Adrenal gland (tissue), 5 donors: ENCODE data around the gene E2F7.

ENCODE experiments used
- POLR2A ChIP-seq, 2 donors: fragments of 450-650 bp; IDR thresholded peaks; one replicate each; pipeline ENCODE4 v1.6.1; 2017; ENCODE audit warnings: antibody characterized with exemption in 2 of 2, mild to moderate bottlenecking in 2 of 2, moderate library complexity in 1 of 2
- TF ChIP-seq, protein P1 (sequence below), 6 experiments: fragments of 450-650 bp in 4 of 6; fragments of 200-600 bp in 2 of 6; sonication (generic) in 1 of 6; IDR thresholded peaks; 1 replicate in 5 of 6; 2 replicates in 1 of 6; pipeline versions ENCODE4 v1.5.1 to v1.8.0; 2016 to 2021; ENCODE audit warnings: antibody characterized with exemption in 6 of 6, mild to moderate bottlenecking in 2 of 6, moderate library complexity in 1 of 6
- donor health status: DM: no; HTN: no; CAD: no.

DNA sequence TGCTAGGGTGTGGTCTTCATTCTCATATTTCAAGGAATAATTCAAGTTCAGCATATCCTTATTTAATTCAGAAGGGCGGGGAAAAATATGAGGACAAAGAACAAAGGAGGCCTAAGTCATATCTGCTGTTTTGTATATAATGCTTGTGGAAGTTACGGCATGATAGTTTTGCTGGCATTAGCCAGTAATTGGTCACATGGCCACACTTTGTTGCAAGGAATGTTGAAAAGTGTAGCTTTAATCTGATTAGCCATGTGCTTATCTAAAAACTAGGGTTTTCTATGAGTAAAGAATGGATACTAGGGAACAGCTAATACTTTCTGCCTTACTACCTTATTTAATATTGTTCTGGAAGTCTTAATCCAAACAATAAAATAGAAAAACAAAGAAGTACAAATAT, 34.4 kb upstream of the E2F7 start:
- TF ChIP-seq, protein P1, sequence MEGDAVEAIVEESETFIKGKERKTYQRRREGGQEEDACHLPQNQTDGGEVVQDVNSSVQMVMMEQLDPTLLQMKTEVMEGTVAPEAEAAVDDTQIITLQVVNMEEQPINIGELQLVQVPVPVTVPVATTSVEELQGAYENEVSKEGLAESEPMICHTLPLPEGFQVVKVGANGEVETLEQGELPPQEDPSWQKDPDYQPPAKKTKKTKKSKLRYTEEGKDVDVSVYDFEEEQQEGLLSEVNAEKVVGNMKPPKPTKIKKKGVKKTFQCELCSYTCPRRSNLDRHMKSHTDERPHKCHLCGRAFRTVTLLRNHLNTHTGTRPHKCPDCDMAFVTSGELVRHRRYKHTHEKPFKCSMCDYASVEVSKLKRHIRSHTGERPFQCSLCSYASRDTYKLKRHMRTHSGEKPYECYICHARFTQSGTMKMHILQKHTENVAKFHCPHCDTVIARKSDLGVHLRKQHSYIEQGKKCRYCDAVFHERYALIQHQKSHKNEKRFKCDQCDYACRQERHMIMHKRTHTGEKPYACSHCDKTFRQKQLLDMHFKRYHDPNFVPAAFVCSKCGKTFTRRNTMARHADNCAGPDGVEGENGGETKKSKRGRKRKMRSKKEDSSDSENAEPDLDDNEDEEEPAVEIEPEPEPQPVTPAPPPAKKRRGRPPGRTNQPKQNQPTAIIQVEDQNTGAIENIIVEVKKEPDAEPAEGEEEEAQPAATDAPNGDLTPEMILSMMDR (IDR thresholded peaks at IDR 0.05), result no peak
- no peak for TF ChIP-seq POLR2A (IDR thresholded peaks at IDR 0.05)
